NT2/D1 (cell line): ENCODE results near the gene SCCPDH.

Experiments
- SUZ12 ChIP-seq: IDR thresholded peaks from 2 replicates; pipeline ENCODE4 v1.6.1; 2011; ENCODE audit not compliant: insufficient read length, insufficient read depth; ENCODE audit errors: extremely low read depth
- YY1 ChIP-seq: IDR thresholded peaks from 2 replicates; pipeline ENCODE4 v1.6.1; 2011; ENCODE audit not compliant: insufficient read length, insufficient read depth
- ZNF274 ChIP-seq: IDR thresholded peaks from 2 replicates; pipeline ENCODE4 v1.6.1; 2011; ENCODE audit warnings: mild to moderate bottlenecking, low read depth, low read length

- no peak for TF ChIP-seq SUZ12
- TF ChIP-seq YY1, result no peak
- TF ChIP-seq ZNF274, result no peak
These were observed 44.4 kb upstream of the SCCPDH start for GRCh38 chr1:246679794-246680177.
